Measurements from ENCODE around the gene ZNF474.

ZNF474 gene

DNA sequence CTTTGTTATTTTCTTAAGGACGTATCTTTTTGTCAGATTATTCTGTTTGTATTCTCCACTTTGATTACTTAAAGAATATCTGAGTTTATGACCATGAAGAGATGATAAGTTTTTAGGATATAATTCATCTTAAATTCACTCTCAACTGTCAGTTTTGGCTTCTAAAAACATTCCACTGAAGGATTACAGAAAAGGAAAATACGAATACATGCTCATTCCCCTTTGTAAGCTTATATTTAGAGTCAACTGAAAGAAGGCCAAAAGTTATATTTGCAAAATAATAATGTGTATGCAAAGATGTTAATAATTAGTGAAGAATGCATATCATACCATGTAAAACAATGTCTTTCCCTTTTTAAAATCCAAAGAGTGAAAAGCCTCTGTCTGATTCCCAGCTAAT is 52.5 kb downstream of the ZNF474 start:
- no peak for DNase-seq (ENCODE audit: low read depth)

DNA sequence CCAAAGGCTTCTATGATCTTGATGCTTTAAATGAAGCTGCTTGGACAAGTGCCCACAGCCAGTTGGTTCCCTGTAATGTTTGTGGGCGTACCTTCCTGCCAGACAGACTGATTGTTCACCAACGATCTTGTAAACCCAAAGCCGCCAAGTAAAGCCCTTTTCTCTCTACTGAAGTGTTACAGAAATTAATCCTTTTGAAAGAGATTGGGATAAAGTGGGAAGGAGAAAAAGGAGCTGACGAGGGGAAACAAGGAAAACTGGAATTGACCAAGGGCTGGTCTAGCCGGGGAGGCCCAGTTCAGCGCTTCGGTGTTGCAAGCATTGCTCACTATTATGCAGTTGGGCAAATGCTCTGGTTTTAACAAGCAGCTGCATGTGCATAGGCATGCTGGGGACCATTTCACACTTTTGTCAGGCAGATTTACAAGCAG is 53.2 kb downstream of the ZNF474 start:
- peak; percentile 80 for DNase-seq (ENCODE audit: low read depth)

GRCh38 chr5:122183098-122183787 is 53.9 kb downstream of the ZNF474 start:
- peak; percentile 84 for DNase-seq (ENCODE audit: low read depth)

DNA sequence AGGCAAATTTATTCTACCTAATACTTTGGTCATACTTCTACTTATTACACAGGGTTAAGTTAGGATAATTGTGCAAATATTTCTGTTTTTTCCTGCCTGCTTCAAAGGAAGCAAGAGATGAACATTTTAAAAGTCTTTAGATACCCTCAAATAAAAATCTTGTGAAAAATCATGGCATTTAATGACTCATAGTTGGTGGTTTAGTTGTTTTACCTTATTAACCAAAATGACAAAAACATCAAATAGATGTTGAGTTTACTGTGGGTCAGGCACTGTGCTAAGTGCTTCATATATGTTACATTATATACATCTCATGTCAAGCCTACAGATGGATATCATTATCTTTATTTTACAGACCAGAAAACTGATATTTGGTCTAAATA is 54.4 kb downstream of the ZNF474 start:
- no peak for DNase-seq (ENCODE audit: low read depth)

DNA sequence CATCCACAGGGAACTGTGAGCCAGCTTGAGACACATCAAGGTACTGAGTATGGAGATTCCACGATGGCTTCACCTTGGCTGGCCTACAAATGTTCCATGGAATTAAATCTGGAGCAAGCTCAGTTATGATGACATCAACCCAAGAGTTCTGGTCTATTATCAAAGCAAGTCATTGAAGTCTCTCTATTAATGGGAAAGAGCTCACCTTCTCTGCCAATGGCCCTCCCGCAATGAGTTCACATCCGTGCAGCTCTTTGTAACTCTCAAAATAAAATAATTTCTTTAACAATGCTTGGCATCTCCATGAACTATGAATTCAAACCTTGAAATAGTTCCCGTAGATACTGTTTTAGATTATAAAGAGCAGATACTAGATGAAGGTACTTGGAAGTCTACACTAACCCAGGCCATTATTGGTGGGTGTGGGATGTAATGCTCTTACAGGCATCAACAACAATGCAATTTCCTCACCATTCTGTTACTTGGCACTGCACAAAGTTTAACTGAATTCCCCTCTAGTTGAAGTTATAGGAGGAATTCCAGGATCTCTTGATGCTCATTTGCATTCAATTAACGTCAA is 55.4 kb downstream of the ZNF474 start:
- DNase-seq (ENCODE audit: low read depth), result no peak

- no peak for DNase-seq (ENCODE audit: low read depth)
Observed at GRCh38 chr5:122187426-122187825, 58.1 kb downstream of the ZNF474 start.

DNA sequence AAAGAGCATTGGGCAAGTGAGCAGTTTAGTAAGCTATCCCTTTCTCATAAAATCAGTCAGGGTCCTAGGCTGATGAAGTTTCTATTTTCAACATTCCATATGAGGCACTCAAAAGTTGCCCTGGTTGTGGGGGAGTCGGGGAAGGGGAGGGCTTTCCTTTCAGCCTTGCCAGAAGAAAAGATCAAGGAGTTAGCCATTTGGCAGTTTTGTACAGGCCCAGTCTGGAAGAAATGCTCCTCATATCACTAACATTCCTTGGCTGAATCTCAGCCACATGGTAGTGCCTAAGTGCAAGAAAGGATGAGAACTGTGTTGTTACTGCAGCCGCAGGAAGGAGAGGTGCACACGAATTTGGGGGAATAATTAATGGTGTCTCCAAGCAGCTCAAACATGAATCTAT is 60.8 kb downstream of the ZNF474 start:
- DNase-seq (ENCODE audit: low read depth), result no peak

DNA sequence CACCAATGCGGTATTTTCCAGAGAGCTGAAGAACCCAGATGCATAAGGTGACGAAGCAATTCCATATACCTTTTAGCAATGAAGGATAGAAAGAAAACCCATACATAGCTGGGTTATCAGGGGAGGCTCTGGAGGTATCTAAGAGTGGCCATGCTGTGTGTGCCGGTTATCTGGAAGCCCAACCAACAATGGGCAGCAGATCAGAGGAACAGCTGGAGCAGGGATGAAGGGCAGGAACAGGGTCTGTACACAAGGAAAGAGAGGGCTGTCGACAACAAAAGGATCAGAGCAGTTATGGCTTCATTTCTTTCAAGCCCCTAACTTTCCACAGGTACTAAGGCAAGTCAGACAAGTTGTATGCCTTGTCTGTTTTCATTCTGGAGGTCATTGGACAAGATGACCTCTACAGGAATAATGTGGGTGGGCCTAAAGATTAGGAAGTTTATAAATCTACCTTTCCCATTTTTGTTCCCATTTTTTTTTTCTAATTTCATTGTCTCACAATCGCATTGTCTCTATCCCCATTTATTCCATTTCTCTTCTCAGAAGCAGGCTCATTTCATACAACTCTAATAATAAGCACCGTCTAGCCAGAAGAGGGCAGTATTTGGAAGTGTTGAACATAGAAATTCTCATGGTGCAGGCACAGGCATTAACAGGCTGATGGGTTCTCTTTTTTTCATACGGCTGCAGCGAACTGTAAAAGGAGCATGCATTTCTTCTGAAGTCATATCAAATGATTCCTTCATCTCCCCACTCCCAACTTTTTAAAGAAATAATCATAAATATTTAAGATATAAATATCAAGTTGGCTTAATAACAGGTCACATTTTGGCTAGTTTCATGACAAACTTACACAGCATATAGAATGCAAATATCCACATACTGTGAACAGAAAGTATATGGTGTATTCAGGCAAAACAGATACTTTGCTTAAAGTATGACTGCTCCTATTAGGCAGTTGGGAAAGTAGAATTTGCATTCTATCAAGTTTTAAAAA is 63.5 kb downstream of the ZNF474 start:
- DNase-seq (ENCODE audit: low read depth), result peak; percentile 69

- DNase-seq (ENCODE audit: low read depth), result peak; percentile 68
Observed at GRCh38 chr5:122195802-122196394, 66.6 kb downstream of the ZNF474 start.

DNA sequence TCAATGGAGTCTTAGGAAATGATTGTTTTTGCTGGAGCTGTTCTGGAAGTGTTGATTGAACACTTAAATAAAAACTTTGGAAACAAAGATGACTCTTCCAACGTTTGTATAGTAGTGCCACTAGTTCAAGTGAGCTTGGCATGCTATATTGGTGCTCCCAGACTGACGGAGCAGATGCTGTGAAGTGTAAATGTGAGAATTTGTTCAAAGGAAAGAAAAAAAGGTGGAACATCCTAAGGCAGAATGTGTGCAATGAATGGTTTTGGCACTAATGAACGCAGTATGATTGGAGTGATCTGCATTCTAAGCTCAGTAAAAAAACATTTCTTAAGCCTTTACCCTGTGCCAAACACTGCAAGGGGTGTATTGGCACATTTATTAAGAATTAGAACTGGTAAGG is 69.8 kb downstream of the ZNF474 start:
- DNase-seq (ENCODE audit: low read depth), result no peak

DNA sequence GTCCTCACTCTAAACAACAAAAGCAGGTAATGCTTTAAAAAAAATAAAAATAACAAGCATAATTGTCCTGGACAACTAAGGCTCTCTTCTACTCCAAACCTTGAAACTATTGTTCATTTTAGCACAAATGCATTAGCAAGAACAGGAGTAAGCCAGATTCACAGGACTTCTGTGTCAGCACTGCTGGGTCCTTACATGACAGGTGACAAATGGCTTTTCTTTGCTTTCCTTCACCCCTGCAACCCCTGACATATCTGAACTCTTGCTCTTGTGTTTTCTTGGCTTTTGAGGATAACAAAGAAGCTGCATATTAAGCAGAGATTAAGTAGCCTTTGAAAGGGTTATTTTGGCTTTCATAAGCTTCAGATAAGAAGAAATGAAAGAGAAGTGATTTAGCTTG is 71.1 kb downstream of the ZNF474 start:
- no peak for DNase-seq (ENCODE audit: low read depth)

- DNase-seq (ENCODE audit: low read depth), result no peak
Observed at GRCh38 chr5:122200865-122201264, 71.5 kb downstream of the ZNF474 start.

GRCh38 chr5:122201365-122201764 is 72.0 kb downstream of the ZNF474 start:
- no peak for DNase-seq (ENCODE audit: low read depth)

- DNase-seq (ENCODE audit: low read depth), result no peak
Observed at GRCh38 chr5:122202952-122203351, 73.6 kb downstream of the ZNF474 start.
